Measurements from ENCODE around the gene TRAF3.
"Not testable (repeated sequence)": the region's sequence is repeated elsewhere in the genome, so short reads cannot be mapped to it uniquely, and the experiment has no call there.

The TRAF3 gene

DNA sequence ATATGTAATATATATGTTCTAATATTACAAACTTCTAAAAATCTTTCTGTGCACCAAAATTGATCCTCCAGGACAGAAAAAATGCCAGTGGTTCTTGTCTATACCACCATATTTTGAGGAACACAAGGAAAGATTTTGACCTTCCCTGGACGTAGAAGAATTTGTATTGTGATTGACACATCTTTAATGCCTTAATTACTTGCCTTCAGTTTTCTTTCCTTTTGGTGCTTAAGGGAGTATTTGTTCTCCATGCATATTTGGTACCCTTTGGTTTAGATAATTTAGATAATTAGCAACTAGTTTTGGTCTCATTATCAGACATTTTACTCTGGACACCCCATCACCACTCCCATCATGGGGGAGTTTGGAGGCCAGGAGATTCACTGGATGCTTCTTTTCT lies 27.6 kb downstream of the TRAF3 start:
- DNase-seq, result no peak

GRCh38 chr14:102805371-102805891 lies 28.2 kb downstream of the TRAF3 start:
- DNase-seq, result no peak

- DNase-seq, result no peak
Observed at GRCh38 chr14:102805941-102806340, 28.7 kb downstream of the TRAF3 start.

- no peak for DNase-seq
Observed at GRCh38 chr14:102806447-102806846, 29.2 kb downstream of the TRAF3 start.

- DNase-seq, result no peak
Observed at GRCh38 chr14:102807013-102807406, 29.8 kb downstream of the TRAF3 start.

DNA sequence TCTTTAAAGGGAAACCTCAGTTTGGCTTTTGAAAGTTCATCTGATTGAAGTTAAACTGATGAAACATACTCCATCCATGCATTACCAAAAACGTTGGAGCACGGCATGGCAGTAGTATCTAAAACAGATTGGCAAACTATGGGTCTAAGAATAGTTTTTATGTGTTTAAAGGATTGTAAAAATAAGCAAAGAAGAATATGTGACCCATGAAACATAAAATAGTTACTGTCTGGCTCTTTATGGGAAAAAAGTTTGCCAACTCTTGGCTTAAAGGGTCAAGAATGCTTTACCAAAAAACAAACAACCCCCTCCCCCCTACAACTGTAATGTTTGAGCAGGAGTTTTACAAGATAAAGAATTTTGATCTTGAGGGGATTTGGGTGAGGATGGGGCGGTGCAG lies 32.6 kb downstream of the TRAF3 start:
- DNase-seq, result no peak

DNA sequence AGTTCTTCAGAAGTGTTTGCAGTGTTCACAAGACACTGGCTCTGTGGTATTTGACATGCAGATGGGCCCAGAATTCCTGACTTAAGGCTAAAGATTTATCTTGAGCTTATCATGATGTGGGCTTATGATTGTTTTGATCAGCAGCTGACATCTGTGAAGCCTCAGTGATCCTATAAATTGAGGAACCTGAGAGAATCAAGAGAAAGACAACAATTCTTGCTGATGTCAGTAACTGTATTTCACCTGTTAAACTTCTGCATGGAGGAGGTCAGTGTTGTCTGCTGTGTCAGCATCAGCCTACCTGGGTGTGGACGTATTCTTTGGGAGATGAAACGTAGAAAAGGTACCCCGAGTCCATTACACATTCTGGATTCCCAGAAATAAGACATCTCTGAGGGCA lies 33.3 kb downstream of the TRAF3 start:
- DNase-seq, result no peak

DNA sequence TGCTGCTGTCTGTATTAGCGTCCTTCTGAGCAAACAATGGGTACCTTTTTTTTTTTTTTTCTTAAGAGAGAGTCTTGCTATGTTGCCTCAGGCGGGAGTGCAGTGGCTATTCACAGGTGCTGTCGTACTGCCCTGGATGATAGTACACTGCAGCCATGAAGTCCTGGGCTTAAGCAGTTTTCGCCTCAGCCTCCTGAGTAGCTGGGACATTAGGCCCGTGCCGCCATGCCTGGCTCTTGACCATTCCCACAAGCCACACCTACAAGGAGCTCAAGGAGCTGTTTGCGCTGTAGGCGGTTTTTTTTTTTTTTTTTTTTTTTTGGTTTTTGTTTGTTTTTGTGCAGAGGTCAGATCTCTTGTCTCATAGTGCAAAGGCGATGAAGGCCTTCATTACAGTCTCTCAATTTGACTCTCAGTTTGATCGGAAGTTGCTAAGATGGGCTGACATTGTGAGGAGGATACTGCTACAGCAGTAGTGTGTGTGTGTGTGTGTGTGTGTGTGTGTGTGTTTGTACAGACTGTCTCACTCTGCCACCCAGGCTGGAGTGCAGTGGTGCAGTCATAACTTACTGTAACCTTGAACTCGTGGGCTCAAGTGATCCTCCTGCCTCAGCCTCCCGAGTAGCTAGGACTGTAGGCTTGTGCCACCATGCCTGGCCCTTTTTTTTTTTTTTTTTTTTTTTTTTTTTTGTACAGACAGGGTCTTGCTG lies 34.2 kb downstream of the TRAF3 start:
- no peak for DNase-seq

- DNase-seq, result no peak
Observed at GRCh38 chr14:102811971-102812370, 34.7 kb downstream of the TRAF3 start.

DNA sequence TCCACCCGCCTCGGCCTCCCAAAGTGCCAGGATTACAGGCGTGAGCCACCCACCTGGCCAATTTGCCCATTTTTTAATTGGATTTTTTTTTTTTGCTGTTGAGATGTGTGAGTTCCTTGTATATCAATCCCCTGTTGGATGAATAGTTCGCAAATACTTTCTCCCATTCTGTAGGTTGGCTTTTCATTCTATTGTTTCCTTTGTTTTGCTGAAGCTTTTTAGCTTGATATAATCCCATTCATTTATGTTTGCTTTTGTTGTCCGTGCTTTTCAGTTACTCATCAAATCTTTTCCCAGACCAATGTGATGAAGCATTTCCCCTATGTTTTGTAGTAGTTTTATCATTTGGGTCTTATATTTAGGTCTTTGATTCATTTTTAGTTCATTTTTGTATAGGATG lies 36.4 kb downstream of the TRAF3 start:
- no peak for DNase-seq

DNA sequence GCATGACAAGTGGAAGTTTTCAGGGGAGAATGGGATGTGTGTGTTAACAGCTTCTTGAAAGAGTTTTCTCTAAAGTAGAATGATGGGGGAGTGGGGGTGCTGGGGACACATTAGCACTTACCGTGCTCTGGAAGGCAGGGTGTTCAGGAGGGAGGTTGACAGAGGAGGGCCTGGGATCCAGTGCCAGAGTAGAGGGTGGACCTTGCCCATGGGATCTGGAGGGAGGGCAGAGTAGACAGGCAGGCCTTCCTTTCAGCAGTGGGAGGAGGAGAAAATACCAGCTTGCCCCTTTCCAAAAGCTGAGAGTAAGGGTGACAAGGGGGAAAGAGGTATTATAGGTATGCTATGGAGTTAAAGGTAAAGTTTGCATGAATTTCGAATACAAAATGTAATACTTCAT lies 40.1 kb downstream of the TRAF3 start:
- DNase-seq, result no peak

- DNase-seq, result no peak
Observed at GRCh38 chr14:102817942-102818940, 41.0 kb downstream of the TRAF3 start.

DNA sequence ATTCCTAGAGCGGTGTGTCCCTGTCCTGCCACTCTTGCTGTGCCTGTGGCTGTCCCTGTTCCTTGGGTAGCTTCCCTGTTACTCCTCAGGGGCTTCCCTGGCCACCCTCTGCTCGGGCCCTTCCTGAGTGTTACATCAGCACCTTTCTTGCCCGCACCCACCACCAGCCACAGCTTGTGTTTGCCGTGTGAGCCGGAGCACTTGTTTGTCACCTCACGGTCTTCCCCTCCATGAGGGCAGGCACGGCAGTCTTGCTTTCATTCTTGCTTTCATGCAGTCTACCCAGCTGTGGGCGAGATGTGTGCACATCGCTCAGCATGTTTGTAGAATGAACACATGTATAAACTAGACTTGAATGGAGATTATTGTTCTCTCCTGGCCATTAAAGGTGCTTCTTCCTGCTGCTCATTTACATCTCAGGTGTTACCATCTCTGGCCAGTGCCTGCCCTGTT lies 42.0 kb downstream of the TRAF3 start:
- no peak for DNase-seq

DNA sequence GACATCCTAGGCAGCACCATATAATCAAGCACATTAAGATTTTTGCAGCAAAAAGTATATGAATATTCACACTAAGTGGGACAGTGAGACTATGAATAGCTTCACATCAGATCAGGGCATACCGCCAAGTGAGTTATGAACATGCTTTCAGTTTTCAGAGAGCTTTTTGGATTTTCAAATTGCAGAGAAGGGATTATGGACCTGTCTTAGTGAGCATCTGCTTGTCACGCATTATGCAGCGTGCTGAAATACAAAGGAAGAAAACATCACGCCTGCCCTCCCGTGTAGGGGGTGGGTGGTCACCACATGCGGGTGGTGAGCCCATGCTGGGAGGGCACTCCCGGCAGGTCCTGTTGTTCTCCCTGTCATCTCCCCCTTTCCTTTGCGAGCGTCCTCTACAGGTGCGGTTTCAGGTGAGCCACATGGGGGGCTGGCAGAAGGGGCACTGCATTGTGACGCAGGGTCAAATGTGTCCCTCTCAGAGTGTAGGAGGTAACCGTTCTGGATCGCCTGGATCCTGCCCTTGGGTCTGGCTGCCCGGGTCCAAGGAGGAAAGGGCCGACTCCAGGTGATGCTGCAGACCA lies 42.6 kb downstream of the TRAF3 start:
- DNase-seq, result peak in 1 of 56 donors; percentile 36

- no peak for DNase-seq
Observed at GRCh38 chr14:102821252-102821651, 44.0 kb downstream of the TRAF3 start.

DNA sequence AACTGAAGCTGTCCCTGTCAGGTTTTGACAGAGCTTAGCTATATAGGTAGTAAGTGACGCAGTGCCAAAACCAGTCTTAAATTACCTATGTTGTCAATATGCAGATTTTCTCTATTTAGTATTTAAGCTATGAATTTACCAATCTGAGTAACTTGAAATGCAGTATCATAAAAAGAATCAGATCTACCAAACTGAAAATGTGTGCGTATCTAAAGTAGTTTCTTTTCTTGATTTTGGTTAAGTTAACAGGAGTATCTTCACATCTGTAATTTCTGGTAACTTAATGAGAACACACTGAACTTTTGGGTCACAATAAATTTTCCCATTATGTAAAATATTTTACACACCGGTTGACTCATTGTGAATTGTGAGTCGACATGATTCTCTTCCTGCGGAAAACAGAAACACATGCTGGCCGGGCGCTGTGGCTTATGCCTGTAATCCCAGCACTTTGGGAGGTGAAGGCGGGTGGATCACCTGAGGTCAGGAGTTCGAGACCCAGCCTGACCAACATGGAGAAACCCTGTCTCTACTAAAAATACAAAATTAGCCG lies 45.1 kb downstream of the TRAF3 start:
- no peak for DNase-seq

GRCh38 chr14:102822887-102823286 lies 45.6 kb downstream of the TRAF3 start:
- DNase-seq, result not testable (repeated sequence)

GRCh38 chr14:102823546-102823945 lies 46.3 kb downstream of the TRAF3 start:
- no peak for DNase-seq

- DNase-seq, result peak in 16 of 56 donors; percentile 8 to 42 (median 24)
Observed at GRCh38 chr14:102824832-102825231, 47.6 kb downstream of the TRAF3 start.

- DNase-seq, result peak in 1 of 56 donors; percentile 8
Observed at GRCh38 chr14:102825307-102826095, 48.3 kb downstream of the TRAF3 start.

- DNase-seq, result no peak
Observed at GRCh38 chr14:102826161-102826560, 48.9 kb downstream of the TRAF3 start.
